GM21390 (cell line): ENCODE data around the gene GNAT3.

ENCODE experiments used
- ATAC-seq: cut with Tn5 transposase; IDR thresholded peaks from one replicate; pipeline ENCODE4 v1.9.1; 2021; ENCODE audit not compliant: unreplicated experiment

Gene GNAT3

DNA sequence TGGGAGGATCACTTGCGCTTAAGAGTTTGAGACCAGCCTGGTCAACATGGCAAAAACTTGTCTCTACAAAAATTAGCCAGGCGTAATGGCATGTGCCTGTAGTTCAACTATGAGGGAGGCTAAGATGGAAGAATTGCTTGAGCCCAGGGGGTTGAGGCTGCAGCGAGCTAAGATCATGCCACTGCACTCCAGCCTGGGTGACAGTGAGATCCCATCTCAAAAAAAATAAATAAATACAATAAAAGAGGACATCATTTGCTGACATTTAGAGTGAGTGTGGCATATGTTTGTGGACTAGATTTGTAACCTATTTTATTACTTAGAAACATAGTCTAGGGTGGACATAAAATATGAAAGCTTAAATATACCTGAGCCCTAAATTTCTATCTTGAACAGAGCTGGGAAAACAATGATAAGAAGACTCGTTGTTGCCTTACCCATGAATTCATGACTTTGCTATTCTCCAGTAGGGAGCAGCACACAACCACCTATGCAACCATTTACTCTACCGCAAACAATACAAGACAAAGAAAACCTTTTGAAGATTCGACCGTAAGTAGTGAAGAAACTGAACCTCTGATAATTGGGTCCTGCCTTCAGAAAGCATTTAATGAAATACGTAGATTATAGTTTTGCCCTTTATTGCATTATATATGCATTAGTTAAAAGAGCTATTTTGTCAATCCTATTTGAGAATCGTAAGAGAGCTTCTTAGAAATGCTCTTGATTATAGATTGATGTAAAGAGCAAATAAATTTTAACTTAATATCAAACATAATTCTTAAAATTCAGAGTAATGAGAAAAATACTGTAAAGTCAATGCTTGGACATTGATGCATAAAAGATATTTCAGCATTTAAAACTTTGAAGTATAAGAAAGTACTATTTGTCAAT is 83.5 kb downstream of the GNAT3 start:
- no peak for ATAC-seq

DNA sequence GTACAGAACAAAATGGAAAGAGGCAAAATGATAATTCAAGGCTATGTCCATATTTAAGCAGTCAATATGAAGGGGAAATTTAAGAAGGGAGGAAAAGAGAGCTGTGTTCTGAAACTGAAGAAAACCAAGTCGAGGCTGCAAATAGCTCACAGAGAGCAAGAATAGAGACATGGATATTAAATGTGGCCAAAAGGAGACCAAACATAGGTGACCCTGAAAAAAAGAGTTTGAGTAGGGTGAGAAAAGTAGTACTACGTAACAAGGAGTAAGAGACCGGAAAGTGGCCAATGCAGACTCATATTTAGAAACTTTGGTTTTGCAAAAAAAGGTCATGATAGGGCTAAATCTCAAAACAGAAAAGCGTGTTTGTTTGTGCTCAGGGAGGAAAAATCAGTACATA is 84.6 kb downstream of the GNAT3 start:
- ATAC-seq = no peak

DNA sequence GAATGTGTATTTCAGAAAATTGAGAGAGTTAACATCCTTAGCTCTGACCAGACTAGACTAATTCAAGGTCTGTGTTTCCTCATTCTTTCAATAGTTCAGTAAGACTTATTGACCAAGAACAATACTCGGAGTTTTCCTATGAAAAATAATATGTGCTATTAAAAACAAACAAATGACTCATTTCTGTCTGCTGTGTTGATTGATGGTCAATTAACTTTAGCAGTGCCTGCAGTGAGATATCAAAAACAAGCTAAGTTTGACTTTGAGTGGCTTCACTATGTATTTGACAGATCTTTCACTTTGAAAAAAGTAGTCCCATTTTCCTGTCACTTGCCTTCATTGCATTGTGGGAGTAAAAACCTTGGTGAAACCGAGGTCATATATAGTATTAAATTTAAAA is 91.0 kb downstream of the GNAT3 start:
- ATAC-seq = no peak

DNA sequence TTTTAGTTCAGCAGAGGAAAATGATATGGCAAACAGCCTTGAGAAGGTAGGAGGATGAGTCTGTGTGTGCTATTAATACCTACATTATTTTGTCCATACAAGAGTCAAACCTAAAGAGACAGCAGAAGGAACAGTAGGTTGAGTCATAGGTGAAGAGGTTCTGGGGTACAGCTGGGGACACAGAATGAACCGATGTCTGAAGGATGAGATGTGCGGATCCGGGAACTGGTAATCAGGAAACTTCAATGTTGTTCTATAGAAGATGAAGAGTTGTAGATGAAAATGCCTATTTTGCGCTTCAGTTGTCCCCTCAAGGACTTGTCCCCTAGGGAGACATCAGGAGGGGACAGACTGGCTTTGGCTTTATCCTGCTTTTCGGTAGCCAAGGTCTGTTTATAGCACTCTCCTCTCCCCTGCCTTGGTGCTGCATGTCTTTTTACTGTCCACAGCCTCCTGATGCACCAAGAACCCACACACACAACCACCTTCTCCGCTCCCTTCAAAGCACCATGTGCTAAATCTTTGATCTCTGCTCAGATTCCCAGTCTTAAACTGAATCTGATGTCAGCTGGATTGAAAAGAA is 94.6 kb downstream of the GNAT3 start:
- no peak for ATAC-seq

DNA sequence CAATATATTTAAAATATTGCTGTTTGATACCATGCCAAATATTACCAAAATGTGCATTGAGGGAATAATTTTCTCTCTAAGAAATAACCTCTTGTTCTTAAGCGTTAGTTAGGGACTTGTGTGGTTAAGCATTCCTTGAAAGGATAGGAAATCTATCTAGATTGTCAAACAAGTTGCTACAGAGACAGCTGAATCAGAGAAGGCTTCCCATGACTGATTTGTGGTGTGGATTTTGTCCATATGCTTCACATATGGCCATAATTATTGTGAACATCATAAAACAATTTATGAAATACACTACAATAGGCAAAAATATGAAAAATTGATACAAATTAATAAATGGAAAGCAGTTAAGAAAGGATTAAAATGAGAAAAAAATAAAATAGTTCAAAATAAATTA is 96.3 kb downstream of the GNAT3 start:
- no peak for ATAC-seq

DNA sequence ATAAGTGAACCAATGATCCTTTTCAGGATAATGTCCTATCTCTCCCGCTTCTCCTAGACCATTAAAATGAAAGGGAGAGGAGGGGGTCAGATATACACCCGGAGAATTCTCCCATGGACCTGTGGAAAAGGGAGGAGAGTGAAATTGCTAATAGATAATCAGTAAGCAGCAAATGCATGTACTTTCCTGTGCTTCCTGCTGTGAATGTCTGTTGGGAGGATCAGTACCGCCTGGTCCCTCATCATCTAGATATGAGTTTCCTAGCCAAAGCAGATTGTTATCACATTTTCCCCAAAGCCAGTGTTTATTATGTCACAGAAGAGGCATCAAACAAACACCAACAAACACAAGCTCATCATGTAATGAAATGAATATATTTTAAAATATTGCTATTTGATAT is 96.8 kb downstream of the GNAT3 start:
- no peak for ATAC-seq

DNA sequence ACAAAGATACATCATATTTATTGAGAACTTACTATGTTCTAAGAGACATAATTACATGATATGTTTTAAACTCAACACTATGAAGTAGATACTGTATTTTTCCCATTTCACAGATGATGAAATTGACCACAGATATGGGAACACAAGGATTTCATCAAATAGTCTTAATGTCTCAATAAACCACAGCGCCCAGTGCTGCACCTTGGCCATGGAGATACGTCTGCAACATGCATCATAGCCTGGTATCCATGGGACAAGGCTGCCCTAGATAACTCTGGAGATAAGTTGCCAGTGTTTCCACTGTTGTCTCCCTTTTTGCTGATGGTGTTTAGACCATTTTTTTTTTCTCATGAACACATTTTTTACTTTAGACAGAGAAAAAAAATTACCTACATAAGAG is 97.5 kb downstream of the GNAT3 start:
- ATAC-seq = no peak

DNA sequence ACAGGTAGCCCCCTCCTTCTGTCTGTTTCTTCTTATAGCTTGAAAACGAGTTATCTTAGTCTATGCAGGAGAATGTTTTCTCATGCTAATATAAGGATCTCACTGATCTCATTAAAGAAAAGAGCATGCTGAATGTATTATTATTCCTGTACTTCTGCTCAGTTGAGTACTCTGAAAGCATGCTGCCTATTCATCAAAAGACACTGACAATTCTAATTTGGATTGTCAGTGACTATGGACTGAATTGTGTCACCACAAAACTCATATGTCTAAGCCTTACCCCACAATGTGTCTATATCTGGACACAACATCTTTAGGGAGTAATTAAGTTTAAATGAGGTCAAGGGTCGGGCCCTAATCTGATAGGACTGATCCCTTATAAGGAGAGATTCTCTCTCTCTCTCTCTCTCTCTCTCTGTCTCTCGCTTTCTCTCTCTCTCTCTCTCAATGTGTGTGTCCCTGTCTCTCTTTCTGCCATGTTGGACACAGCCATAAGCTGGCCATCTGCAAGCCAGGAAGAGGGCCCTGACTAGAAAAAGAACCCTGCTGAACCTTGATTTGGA is 98.4 kb downstream of the GNAT3 start:
- ATAC-seq = no peak

DNA sequence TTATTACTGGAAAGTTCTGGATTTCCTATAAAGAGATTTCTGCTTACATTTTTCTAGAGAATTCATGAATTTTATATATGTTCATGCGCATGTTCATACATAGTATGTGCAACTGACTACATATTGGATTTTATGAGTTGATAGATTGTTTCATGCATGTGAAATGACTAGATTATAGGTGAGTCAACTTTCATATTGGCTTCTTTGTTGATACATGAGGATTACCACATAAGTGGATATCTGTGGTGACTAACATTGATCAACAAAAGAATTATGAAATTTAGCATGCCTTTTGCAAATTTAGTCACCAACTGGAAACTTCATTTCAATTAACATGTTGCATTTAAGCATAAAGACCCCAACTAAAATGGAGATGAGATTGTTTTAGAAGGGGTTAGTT is 99.0 kb downstream of the GNAT3 start:
- ATAC-seq = no peak

DNA sequence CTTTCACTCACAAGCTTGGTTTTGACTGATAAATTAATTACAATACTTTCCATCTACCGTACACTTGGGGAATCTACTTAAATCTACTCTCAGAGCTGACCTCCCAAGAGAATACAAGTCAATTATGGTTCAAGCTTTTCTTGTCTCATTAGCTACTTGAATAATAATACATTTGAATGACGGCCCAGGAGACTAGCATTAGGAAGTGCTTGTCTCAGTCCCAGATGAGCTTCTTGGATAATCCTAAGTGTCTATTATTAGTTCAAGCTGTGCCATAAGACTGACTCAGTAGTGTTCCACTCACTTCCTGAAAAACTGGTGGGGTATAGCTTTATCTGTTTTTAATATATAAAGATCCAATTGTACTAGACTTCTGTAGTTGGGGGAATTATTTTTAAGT is 100.2 kb downstream of the GNAT3 start:
- ATAC-seq = no peak

DNA sequence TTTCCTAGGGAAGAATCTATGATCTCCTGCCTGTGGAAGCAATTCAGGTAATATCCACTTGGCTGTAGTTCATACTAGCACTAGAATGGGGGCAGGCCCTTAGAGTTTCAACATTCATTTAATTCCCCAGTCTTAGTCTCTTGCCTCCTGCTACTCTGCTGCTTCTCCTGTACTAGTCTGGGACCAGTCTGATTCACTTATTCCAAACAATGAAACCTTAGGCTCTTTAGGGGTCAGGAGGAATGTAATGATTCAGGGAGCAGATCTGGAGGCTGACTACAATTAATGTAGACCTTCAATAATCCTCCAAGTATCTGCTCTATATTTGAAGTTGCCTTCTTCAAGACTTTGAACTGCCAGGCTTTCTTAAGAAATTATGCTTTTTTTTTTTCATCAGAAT is 101.8 kb downstream of the GNAT3 start:
- ATAC-seq = no peak
